Skin epidermis (tissue), 12 donors: ENCODE results near the gene PLSCR1.
"Not testable (repeated sequence)": the region's sequence is repeated elsewhere in the genome, so short reads cannot be mapped to it uniquely, and the experiment has no call there.

Experiments used
- H3K27ac ChIP-seq, 21 experiments: fragments of 200-600 bp; sonication (generic) in 11 of 21; one replicate each; pipeline ENCODE4 v1.5.0; 2020; ENCODE audit warnings: mild to moderate bottlenecking in 3 of 21, inconsistent platforms in 2 of 21, moderate library complexity in 2 of 21
- H3K4me3 ChIP-seq, 7 experiments: fragments of 200-600 bp; sonication (generic) in 2 of 7; one replicate each; pipeline ENCODE4 v1.5.0; 2020; ENCODE audit warnings: inconsistent platforms in 2 of 7, mild to moderate bottlenecking in 2 of 7, moderate library complexity in 1 of 7

The PLSCR1 gene

DNA sequence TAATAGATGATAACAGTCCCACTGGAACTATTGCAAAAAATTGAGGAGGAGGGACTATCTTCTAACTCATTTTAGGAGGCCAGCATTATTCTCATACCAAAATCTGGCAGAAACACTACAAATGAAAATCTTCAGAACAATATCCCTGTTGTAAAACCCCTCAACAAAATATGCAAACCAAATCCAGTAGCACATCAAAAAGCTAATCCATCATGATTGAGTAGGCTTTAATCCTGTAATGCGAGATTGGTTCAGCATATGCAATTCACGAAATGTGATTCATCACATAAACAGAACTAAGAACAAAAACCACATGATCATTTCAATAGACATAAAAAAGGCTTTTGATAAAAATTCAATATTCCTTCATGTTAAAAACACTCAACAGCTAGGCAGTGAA, 51.2 kb downstream of the PLSCR1 start:
- H3K27ac ChIP-seq, result no peak overlapping the region
- H3K4me3 ChIP-seq, result no peak overlapping the region

GRCh38 chr3:146491303-146491702, 53.1 kb downstream of the PLSCR1 start:
- Histone ChIP-seq H3K4me3 (no peak overlapping the region), H3K27ac (no peak overlapping the region)

DNA sequence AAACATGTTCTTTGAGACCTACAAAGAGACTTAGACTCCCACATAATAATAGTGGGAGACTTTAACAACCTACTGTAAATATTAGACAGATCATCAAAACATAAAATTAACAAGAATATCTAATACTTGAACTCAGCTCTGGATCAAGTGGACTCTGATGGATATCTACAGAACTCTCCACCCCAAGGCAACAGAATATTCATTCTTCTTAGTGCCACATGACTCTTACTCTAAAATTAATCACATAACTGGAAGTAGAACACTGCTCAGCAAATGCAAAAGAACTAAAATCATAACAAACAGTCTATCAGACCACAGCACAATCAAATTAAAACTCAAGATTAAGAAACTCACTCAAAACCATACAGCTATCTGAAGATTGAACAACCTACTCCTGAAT, 59.1 kb downstream of the PLSCR1 start:
- H3K27ac ChIP-seq, result no peak overlapping the region
- no peak overlapping the region for H3K4me3 ChIP-seq

GRCh38 chr3:146476094-146476740, 68.2 kb downstream of the PLSCR1 start:
- H3K27ac ChIP-seq, result no peak overlapping the region
- no peak overlapping the region for H3K4me3 ChIP-seq

- not testable (repeated sequence) for H3K27ac ChIP-seq
These were observed 69.4 kb downstream of the PLSCR1 start for GRCh38 chr3:146474976-146475375.

GRCh38 chr3:146473726-146474125, 70.7 kb downstream of the PLSCR1 start:
- H3K4me3 ChIP-seq, result no peak overlapping the region
- no peak overlapping the region for H3K27ac ChIP-seq

More at GRCh38 chr3:146474976-146475375, 69.4 kb downstream of the PLSCR1 start:
- H3K4me3 ChIP-seq, result not testable (repeated sequence)

DNA sequence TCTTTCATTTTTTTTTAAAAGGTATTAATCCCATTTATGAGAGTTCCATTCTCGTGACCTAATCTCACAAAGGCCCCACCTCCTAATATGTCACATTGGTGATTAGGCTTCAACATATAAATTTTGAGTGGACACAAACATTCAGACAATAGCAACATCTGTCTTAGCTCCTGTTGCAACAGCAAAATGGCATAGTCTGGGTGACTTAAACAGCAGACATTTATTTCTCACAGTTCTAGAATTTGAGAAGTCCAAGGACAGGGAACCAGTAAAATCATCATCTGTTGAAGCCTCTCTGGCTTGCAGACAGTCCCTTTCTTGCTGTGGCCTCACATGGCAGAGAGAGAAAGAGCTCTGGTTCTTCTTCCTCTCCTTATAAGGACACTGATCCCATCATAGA, 71.8 kb downstream of the PLSCR1 start:
- Histone ChIP-seq H3K27ac (no peak overlapping the region), H3K4me3 (no peak overlapping the region)

- Histone ChIP-seq H3K4me3 (no peak overlapping the region), H3K27ac (no peak overlapping the region)
These were observed 73.4 kb downstream of the PLSCR1 start for GRCh38 chr3:146471012-146471411.

DNA sequence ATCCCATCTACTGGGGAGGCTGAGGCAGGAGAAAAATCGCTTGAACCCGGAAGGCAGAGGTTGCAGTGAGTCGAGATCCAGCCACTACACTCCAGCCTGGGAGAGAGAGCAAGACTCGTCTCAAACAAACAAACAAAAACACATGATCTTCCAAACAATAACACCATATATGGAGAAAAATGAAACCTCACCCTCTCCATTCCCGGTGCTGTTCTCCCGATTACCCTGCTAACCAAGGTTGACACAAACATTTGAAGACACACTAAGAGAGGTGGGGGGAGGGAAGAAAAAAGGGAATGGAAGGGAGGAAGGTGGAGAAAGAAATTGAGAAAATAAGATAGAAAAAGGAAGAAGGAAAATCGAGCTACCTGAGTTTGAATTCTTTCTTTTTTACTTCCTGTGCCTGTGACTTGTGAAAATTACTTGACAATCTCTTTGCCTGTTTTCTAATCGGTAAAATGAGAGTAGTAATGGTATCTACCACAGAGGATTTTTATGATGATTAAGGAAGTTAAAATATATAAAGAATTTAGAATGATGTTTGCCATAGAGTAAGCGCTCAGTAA, 73.9 kb downstream of the PLSCR1 start:
- H3K4me3 ChIP-seq, result no peak overlapping the region

GRCh38 chr3:146469150-146470017, 75.0 kb downstream of the PLSCR1 start, which contains the start of gene PLSCR2:
Gene PLSCR2 (minus strand): TSS chr3:146469561. CDS start chr3:146459904, 9,657 bp downstream.
- peak within 1 kb of the TSS in 20 of 21 experiments; percentile 46 to 90 (median 84) for H3K27ac ChIP-seq
- peak within 1 kb of the TSS; percentile 44 to 66 (median 55) for H3K4me3 ChIP-seq

More for the DNA sequence above, 73.9 kb downstream of the PLSCR1 start:
- no peak overlapping the region for H3K27ac ChIP-seq

DNA sequence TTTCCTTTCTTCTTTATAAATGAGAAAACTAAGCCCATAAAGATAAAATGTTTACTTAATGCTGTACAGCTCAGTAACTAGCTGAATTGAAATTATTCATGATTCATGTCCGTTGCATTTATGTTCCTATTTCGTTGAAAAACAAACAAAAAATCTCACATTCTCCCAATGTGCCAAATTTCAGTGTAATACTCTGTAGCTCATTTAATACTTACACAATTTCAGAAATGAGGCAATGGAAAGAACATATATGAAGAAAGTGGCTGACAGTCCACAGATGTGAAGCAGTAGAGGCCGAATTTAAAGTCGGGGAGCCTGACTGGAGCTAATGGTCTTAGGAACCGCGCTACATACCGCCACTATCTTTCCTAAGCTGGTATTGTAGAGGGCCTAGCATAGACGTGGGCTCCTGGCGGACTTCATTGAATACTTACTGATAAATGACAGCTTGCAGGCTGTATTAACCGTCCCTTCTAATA, 75.7 kb downstream of the PLSCR1 start:
- H3K4me3 ChIP-seq, result peak overlapping the region in 3 of 7 experiments; percentile 45 to 59 (median 57)
- H3K27ac ChIP-seq, result peak overlapping the region in 12 of 21 experiments; percentile 62 to 90 (median 85)

- H3K27ac ChIP-seq, result peak overlapping the region in 4 of 21 experiments; percentile 8 to 86 (median 66)
- H3K4me3 ChIP-seq, result no peak overlapping the region
These were observed 76.2 kb downstream of the PLSCR1 start for GRCh38 chr3:146468234-146468633.

- no peak overlapping the region for H3K27ac ChIP-seq
These were observed 77.8 kb downstream of the PLSCR1 start for GRCh38 chr3:146466604-146467003.

GRCh38 chr3:146465693-146466465, 78.5 kb downstream of the PLSCR1 start:
- no peak overlapping the region for H3K27ac ChIP-seq

More at GRCh38 chr3:146466604-146467003, 77.8 kb downstream of the PLSCR1 start:
- H3K4me3 ChIP-seq, result no peak overlapping the region

More at GRCh38 chr3:146465693-146466465, 78.5 kb downstream of the PLSCR1 start:
- no peak overlapping the region for H3K4me3 ChIP-seq
